DMS 273 (cell line): Measurements from ENCODE around the gene ADGRV1.
A peak's percentile ranks its signal among the peaks of the same experiment; 100 is the strongest.

ENCODE experiments used
- DNase-seq: peaks from one replicate; lab custom pipeline; 2025; ENCODE audit not compliant: unreplicated experiment; lab: John Stamatoyannopoulos, UW

ADGRV1 gene

DNA sequence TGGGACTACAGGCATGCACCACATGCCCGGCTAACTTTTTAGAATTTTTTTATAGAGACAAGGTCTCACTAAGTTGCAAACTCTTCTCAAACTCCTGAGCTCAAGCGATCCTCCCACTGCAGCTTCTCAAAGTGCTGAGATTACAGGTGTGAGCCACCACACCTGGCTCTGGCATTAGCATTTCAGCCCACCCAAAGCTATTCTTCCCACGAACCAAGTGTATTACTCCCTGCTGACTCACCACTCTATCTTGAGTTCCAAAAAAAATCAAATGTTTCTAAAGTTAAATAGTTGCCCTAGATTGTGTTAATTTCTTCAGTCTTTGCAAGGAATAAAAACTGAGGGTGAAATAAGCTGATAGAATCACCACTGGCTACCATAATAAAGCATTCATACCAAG is 619.0 kb downstream of the ADGRV1 start:
- DNase-seq: no peak

DNA sequence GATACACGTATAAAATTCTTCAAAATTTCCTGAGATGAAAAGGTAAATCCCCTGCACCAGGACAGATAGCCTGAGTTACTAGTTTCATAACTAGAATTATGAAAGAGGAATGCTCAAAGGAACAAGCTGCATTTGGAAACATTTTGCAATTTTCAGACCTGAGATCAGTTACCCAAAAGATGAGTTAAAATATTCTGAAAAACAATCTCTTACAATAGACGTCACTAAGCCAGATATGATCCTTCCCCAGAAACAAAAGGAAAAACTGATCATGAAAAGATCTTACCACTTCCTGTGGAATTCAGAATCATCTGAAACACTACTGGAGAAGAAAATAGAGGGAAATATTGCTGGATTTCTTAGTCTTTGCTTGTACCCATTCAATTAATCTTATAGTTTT is 619.9 kb downstream of the ADGRV1 start:
- no peak for DNase-seq

DNA sequence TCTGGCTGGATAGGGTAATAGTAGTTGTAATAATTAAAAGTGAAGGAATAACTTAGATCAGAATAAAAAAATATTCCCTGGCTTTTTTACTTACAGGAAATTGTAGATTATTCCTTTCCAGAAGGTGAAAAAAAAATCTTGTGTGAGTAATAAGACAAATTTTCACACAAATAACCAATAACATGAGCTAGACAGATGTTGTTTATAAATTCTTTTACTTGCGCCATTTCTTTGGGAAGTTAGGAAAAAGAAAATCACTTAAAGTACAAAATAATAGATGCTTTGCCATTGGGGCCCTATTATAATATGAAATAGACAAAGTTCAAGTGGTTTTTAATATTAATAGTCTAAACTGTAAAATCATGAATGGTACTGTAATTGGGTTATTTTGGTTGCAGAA is 620.4 kb downstream of the ADGRV1 start:
- no peak for DNase-seq

DNA sequence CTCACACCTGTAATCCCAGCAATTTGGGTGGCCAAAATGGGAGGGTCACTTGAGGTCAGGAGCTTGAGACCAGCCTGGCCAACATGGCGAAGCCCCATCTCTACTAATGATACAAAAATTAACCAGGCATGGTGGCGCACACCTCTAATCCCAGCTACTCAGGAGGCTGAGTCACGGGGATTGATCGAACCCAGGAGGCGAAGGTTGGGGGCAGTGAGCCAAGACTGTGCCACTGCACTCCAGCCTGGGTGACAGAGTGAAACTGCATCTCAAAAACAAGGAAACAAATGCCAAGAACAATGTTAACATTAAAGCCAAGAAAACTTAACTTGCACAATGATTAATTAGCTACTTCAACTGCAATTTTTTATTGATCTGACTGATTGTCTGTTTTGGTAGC is 621.9 kb downstream of the ADGRV1 start:
- DNase-seq: no peak

DNA sequence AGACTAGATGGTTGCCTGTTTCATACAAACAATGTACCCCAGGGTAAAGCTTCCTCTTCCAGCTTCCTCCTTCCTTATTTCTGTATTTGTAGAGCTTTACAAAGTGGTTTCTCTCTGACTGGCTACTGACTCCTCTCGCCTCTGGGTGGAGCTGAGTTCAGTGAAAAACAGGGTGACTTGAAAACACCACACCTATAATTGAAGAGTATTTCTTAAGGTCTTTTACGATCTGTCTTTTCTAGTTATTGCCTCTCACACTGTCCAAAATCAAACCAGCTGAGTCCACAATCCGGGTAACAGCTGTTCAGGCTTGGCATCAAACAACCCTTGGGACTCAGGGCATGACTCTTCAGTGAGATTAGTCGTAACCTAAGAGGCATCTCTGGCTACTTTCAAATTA is 624.2 kb downstream of the ADGRV1 start:
- peak; percentile 63 for DNase-seq

DNA sequence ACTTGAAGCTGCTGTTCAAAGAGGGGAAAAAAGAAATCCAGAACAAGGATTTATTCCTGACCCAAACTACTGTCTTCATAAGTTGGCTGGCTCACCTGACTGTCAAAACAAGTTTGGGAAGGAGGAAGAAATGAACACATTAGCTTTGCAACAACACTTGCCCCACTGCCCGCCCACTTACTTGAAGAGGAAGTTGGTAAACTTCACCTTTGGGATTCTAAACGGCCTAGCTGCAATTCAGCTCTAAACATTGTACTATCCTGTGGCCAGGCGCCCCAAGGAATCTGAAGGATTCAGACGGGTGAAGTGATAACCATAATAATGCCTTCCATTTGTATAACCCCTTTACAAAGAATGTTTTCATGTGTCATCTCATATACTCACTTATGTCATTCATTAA is 625.1 kb downstream of the ADGRV1 start:
- no peak for DNase-seq

DNA sequence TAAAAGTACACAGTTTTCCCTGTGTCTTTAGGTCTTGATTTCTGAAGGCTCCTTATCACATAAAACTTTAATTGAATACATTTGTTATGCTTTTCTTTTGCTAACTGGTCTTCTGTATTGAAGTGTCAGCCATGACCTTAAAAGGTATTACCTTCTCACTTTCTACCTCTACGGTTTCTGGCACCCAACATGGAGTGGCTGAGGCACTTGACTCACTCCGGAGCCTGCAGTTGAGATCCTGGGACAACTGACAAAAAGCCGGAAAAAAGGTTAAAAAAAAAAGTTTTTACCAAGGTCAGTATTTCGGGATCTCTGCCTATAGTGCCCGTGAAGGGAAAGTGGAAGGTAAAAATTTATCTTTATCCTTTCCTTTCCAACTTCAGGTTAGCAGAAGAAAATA is 627.5 kb downstream of the ADGRV1 start:
- no peak for DNase-seq

DNA sequence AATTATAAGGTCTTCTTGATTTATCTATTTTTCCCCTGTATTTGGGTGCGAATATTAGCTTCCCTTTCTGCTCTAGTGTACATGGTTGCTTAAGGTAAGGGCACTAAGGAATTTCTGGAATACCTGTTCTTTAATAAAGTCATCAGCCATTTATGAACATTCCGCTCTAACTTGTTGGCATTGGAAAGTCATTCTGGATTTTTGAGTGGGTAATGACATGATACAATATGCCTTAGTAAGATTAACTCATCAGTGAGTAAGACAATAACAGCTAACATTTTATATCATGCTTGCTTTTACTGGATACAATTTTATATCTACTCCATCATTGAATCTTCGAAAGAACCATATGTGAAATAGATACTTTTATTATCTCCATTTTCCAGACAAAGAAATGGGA is 628.4 kb downstream of the ADGRV1 start:
- DNase-seq: no peak

DNA sequence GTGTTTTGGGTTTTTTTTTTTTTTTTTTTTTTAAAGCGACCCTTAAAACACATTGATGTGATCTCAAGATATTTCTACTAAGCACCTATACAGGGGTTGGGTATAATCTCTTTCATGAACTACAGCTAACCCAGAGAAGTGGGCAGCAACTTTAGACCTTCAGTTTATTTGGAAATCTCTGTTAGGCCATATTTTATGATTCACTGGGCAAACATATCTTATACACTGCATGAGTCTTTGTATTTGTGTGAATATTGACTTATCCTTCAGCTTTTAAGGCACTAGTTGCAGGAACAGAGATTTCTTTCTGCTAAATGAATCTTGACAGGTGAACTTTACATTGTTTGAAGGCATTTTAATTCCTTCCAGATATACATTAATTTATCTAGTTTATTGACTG is 630.2 kb downstream of the ADGRV1 start:
- DNase-seq: no peak

DNA sequence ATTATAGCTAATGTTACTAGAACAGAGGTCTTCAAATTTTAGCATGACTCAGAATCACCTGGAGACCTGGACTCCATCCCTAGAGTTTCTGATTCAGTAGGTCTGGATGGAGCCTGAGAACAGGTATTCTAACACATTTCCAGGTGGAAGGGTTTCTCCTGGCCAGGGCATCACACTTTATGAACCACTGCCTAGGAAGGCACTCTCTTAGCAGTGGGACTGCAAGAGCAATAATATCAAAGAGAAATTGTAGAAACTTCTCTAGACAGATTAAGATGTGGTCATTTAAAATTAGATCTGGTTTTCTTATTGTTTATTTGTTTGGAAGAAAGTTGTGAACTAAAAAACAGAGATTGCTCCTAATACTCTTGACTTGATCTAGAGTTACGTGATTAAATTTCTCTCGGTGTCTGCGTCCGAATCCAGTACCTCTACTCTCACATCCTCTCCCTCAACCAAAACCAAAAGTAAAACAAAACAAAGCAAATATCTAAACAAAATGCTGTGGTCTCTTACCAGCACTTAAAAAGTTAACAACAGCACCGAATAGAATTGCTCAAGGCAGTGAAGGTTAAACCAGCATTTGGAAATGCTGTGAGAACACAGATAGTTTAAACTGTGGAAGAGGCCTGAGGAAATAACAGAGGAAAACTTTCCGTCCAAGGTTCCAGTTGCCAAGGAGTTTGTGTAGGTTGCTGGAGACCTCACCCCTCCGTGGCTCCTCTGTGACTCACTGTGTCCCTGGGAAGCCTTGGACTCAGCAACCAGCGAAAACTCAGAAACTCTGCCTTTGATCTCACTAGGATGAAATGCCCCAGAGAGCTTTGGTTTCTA is 631.1 kb downstream of the ADGRV1 start:
- DNase-seq: no peak

DNA sequence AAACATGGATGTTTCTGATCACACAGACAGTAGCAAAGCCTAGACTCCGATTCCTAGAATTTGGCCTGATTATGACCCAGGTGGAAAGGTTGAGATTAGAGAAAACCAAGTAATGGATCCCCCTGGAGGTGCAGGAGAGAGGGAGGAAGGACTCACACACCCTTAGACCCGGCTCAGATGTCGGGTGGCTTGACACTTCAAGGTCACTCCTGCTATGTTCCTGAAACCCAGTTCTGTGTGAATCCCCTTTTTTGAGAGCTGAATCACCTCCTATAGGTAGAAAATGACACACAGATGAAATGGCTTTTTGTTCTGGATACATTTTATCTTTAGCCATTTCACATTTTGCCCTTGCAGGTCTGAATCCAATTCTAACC is 631.7 kb downstream of the ADGRV1 start:
- no peak for DNase-seq

DNA sequence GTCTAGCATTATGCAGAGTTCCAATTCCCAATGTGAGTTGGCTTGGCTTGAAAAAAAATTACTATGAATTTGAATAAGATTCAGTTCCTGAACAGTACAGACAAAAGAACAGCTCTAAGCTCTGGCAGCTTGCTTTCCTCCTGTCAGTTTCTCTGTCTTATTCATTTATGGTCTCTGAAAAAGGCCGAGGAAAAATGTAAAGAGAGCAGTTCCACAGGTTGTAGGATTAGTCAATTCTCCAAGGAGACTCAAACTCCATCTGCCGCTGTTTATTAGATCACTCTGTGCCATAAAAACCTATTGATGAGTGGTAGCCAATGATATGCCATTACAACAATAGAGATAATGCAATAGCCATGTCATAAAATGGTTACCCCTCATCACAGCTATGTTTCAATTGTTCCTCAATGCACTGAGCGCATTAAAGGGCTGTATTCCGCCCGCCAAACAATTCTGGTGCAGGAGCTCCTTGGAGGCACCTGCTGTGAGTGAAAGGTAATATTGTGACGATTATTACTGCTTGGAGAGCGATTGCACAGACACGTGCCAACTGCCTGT is 636.3 kb downstream of the ADGRV1 start:
- peak; percentile 59 for DNase-seq

DNA sequence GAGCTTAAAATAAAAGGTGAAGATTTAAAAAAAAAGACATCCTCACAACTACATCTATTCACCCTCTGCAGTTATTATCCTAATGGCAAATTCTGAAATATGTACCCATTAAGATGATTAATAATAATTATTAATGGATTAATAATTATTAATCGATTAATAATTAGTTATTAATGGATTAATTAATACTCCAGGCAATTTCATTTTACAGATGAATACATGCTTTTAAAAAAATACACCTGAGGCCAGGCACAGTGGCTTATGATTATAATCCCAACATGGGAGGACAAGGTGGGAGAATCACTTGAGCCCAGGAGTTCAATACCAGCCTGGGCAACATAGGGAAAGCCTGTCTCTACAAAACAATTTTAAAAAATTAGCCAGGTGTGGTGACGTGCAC is 642.1 kb downstream of the ADGRV1 start:
- DNase-seq: no peak

DNA sequence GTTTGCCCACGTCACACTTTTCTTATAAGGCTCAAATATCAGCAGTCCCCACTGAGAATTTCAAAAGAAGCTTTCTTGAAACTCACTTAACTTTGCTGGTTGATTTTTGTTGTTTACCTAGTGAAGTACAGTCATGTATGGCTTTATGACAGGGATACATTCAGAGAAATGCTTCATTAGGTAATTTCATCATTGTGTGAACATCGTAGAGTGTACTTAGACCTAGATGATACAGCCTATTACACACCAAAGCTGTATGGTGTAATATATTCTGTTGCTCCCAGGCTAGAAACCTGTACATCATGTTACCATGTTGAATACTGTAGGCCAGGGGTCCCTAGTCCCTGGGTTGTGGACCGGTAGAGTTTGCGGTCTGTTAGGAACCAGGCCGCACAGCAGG is 647.5 kb downstream of the ADGRV1 start:
- DNase-seq: no peak

DNA sequence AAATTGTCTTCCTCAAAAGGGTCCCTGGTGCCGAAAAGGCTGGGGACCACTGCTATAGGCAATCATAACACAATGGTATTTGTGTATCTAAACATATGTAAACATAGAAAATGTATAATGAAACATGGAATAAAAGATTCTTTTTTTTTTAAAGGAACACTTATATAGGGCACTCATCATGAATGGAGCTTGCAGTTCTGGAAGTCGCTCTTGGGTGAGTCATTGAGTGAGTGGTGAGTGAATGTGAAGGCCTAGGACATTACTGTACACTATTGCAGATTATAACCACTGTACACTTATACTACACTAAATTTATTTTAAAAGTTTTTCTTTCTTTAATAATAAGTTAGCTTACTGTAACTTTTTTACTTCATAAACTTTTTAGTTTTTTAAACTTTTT is 648.1 kb downstream of the ADGRV1 start:
- no peak for DNase-seq

DNA sequence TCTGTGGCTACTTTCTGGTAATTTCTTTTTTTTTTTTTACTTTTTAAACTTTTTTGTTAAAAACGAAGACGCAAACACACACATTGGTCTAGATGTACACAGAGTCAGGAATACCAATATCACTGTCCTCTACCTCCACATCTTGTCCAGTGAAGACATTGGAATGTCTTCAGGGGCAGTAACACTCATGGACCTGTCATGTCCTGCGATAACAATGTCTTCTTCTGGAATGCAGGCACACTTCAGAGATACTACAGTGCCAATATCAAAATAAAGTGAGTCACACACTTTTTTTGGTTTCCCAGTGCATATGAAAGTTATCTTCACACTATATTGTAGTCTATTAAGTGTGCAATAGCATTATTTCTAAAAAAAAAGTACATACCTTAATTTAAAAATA is 648.7 kb downstream of the ADGRV1 start:
- DNase-seq: no peak

DNA sequence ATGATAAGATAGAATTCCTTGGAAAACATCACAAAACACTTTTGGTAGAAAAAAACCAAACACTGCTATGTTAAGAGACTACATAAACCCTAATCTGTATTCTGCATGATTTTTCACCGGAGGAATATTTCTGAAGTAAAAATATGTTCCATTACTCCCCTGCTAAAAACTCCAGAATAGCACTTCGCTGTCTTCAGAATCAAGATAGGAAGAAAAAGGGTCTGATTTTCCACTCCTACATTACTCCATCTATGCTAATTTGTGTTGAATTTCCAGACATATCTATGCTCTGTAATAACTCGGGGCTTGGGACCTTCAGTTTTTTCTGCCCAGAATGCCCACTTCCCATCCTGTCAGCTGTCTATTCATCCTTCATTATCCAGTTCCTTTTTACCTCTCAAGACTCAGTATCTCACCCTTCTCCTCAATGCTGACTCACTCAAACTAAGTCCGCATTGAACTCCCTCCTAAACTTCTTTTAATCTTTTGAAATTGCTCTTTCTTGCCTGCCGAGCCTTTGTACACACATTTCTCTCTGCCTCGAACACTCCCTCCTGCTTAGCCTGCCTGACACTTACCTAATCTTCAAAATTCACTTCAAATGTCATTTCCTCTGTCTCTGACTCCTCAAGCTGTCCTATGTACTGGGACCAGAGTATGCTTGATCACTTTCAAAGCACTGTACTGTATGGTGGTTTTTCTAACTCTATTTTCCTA is 653.6 kb downstream of the ADGRV1 start:
- peak; percentile 56 for DNase-seq

DNA sequence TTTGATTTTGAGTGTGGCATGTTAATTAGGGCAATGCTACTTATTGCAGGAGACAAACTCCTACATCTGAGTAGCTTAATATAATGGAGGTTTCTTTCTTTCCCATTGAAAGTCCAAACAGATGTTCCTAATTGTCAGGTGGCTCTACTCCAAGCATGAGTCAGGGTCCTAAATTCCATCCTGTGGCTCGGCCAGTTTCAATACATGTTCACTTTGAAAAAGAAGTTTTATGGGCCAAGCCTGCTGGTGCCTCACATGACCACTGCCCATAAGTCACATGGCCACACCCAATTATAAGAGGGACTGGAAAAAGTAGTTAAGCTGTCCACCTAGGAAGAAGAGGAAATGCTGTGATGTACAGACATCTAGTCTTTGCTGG is 654.1 kb downstream of the ADGRV1 start:
- DNase-seq: peak; percentile 86
